GM18505 (cell line): Measurements from ENCODE around the gene CTU1.

Experiments used
- ATAC-seq: cut with Tn5 transposase; IDR thresholded peaks from one replicate; pipeline ENCODE4 v1.9.1; 2021; ENCODE audit not compliant: unreplicated experiment
- POLR2A ChIP-seq: IDR thresholded peaks from 4 replicates; pipeline ENCODE4 v1.6.1; 2011; ENCODE audit warnings: borderline replicate concordance; ENCODE audit not compliant: insufficient read depth, insufficient read length; ENCODE audit errors: extremely low read depth

The CTU1 gene

DNA sequence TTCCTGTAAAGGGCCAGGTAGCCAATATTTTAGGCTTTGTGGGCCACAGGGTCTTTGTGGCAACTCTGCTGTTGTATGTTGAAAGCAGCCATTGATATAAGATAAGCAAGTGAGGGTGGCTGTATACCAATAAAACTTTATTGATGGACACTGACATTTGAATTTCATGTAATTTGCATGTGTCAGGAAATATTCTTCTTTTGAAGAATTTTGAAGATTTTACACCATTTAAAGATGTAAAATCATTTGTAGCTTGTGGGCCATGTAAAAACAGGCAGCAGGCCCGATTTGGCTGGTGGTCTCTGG, 2.4 kb upstream of the CTU1 start:
- TF ChIP-seq POLR2A = no peak
- ATAC-seq = no peak

DNA sequence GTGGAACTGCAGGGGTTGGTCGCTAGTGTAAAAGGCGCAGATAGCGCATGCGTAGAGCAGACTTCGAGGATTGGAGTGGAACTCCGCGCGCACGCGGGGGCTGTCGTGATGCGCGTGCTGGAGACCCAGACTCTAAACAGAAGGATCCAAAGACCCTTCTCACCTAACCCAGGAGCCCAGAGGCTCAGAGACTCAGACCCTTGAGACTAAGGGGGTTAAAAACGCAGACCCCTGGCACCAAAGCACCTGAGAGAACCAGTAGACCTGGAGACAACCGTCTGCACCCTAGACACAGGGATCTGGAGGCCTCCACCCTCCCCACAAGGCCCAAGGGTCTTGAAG, 567 bp upstream of the CTU1 start:
- no peak for TF ChIP-seq POLR2A
- peak; percentile 26 for ATAC-seq

DNA sequence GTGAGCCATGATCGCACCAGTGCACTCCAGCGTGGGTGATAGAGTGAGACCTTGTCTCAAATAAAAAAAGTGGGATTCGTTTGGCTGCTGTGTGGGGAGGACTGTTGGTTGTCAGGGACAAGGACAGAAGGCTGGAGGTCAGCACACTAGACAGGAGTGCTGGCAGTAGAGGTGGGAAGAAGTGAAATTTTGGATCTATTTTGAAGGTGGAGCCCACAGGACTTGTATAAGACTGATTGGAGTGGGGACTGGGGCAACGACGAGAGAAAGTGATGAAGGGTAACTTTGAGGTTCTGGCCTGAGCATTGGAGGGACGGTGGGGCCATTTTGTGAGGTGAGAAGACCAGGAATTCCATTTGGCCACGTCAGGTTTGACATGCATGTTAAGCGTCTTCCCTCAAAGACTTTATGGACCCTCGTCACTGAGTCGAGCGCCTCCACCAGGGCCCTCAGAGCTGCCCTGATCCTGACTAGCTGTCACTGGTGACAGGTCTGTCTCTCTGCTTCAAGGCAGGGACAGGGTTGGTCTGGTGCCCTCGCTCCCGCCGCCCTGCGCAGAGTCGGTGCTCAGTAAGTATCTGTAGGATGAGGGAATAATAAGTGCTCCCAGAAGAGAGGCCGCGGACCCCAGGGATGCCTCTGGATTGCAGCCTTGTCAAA, 673 bp downstream of the CTU1 start:
- ATAC-seq = no peak
- TF ChIP-seq POLR2A = no peak

DNA sequence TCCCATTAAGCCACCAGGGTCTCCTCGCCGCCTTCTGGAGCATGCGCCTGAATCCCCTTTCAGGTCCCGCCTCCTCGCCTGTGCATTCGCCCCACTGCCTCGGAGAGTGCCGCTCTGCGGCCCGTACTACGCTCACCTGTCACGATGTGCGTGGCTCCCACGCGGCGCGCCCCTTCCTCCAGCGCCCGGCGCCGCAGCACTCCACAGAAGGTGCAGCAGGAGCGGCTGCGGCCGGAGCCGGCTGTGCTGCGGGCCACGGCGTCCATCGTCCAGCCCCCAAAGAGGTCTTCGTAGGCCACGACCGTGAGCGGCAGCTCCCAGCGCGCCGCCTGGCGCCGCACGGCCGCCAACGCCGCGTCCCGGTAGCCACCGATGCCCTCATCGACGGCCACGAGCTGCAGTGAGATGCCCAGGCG, 4.3 kb downstream of the CTU1 start:
- TF ChIP-seq POLR2A = no peak
- no peak for ATAC-seq

DNA sequence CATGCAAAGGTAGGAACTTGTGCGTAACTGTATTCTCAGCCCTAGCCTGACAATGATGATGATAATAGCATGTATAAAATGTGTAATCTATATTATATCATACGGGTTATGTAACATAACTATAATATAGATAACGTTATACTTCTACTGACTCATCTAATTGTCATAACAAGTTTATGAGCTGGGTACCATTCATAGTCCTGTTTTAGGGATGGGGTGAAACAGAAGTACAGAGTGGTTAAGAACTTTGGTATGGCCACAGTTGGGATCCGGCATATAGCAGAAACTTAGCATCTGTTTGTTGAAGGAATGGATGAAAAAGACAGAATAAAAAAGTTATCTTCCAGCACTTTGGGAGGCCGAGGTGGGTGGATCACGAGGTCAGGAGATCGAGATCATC, 5.2 kb downstream of the CTU1 start:
- no peak for TF ChIP-seq POLR2A
- ATAC-seq = no peak

DNA sequence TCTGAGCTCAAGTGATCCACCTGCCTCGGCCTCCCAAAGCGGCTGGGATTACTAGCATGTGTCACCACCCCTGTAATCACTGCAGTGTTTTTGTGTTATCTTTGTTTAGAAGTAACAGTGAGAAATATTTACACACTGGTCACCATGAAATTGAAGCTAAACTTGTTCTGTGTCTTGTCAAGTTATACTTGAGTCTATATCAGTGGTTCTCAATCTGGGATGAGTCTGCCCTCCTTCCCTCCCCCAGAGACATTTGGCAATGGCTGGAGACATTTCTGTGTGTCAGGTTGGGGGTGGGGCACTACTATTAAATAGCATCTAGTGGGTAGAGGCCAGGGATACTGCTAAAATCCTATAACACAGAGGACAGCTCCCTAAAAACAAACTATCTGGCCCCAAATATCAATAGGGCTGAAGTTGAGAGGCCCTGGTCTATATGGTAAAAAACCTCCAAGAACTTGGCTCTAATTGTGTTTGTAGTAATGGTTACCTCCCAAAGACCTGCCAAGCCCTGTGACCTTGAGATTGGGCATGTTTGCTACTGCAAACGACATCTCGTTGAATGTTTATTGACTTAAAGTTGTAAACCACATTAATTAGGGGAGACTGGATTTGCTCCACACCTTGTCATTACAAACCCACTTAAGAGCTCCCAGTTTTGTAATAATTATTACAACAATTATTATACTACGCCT, 6.9 kb downstream of the CTU1 start:
- TF ChIP-seq POLR2A = no peak
- no peak for ATAC-seq

DNA sequence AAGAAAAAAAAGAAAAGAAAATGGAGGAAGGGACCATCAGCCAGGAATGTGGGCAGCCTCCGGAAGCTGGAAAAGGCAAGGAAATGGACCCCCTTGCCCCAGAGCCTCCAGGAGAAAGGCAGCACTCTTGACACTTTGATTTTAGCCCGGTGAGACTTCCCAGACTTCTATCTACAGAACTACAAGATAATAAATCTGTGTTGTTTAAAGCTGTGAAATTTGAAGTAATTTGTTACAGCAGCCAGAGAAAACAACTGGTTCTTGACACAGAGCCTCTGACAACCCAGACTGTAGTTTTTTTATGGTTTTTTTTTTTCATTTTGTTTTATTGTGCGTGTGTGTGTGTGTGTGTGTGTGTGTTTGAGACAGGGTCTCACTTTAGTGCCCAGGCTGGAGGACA, 7.6 kb downstream of the CTU1 start:
- TF ChIP-seq POLR2A = no peak
- no peak for ATAC-seq

DNA sequence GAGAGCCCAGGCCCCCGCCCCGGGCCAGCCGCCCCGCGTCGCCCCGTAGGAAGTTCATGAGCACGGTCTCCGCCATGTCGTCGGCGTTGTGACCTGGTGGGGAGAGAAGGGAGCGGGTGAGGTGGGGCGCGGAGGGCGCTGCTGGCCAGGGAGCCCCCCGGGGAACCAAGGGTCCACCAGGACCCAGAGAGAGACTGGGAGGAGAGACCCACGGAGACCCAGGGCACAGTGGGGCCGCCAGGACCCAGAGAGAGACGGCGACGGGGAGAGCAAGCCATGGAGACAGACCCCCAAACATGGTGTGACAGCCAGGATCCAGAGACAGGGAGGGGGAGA, 9.2 kb downstream of the CTU1 start:
- TF ChIP-seq POLR2A = no peak
- ATAC-seq = no peak

DNA sequence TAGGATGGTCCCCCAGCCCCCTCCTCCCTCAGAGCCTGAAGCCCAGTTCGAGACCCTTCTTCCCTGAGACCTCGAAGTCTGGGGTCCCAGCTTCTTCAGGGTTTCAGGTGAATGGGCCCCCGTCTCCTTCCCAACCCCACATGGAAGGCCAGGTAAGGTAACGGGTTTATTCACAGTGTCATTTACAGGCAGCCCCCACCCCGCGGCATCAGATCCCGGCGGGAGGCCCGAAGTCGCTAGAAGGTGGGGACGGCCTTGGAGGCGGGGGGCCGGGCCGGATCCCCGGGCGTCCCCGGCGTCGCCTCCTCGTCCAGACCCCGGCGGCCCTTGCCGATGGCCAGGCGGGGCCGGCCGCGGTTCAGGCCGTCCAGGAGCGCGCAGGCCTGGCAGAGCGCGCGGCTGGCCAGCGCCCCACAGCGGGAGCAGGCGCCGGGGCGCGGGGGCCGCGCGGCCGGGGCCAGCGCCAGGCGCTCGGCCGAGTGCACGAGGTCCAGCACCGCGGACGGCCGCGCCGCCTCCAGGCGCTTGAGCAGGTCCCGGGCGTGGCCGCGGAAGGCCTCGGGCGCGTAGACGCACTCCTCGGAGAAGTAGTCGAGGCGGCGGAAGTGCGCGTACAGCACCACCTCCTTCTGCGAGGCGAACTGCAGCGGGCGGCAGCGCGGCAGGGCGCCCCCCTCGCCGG, 9.7 kb downstream of the CTU1 start:
- ATAC-seq = no peak
- TF ChIP-seq POLR2A = no peak

DNA sequence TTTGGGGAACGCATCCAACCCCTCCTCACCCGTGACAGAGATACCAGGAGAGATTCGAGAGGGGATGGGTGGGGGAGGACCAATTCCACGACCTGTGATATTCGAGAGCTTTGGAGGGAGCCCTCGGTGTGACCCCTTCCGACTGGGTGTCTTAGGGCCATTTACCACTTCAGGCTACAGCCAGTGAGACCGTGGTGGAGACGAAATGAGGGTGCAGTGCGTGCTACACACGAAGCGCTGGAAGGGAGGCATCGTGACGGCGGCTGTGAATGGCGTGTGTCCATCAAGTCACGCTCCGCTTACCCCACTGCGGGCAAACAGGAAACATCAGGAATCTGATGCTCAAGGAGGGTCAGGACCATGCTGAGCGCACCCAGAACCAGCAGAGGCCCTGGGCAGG, 10.4 kb downstream of the CTU1 start:
- TF ChIP-seq POLR2A = no peak
- no peak for ATAC-seq

DNA sequence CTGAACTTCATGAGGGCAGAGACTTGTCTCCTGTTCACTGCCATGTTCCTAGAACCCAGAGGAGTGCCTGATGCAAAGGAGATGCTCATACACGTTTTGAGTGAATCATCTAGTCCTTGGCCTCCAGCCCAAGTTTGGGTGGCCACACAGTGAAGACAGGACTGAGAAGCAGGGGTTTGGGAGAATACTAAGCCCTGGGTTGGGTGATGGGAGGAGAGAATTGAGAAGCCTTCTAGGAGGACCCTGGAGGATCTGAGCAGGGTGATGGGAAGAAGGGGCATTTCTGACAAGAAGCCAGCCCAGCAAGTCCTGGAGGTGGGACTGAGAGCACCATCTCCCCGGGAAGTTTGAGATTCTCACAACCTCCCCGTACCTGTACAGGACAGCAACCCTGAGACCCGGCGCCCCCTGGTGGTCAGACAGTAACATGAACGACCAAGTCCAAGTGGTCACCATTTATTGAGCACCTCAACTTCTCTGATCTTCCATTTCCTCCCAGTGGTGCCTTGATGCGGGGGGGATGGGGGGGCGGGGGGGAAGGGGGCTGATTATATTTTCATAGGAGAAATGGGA, 11.0 kb downstream of the CTU1 start:
- ATAC-seq = no peak
- TF ChIP-seq POLR2A = no peak

DNA sequence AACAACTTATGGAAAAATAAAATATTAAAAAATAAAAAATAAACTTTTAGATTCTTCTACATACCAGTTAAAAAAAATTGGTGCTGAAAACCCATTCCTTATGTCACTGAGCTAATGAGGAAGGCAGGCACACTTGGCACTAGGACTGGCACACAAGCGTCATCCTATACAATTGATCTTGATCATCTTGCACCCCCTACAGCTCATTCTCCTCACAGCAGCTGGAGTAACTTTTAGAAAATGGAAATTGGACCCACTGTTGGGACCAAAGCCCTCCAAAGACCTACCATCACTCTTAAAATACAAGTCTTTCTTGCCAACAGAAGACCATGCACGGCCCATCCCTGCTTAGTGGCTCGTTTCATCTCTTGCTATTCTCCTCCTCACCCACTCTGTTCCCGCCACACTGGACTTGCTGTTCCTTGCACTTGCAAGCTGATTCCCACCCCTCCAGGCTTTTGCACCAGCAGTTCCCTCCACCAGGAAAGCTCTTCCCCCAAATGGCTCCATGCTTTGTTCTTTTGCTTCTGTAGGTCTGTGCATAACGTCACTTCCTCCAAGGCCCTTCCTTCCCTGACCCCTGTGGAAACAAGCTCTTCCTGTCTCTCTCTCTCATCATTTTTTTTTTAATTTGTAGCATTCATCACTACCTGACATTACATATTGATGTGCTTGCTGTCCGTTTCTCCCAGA, 11.6 kb downstream of the CTU1 start:
- no peak for TF ChIP-seq POLR2A
- no peak for ATAC-seq

DNA sequence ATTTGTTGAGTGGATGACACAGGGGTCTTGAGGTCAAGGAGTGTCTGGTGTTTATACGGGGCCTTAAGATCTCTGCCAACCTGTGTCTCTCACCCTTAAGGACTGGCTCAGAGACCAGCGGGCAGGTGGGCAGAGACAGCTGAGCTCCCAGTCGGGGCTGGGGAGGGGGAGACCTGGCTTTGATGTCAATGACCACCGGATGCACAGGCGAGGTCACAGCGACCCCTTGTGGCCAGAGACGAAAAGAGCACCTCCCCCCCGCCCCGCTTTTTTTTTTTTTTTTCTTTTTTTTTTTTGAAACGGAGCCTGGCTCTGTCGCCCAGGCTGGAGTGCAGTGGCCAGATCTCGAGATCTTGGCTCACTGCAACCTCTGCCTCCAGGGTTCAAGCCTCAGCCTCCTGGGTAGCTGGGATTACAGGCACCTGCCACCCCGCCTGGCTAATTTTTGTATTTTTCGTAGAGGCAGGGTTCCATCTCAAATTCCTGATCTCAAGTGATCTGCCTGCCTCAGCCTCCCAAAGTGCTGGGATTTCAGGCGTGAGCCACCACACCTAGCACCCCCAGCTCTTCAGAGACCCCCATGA, 13.4 kb downstream of the CTU1 start:
- TF ChIP-seq POLR2A = no peak
- no peak for ATAC-seq
